HL-60 (cell line): ENCODE data around the gene TTC28.

Source experiments
- CTCF ChIP-seq: IDR thresholded peaks from one replicate; pipeline ENCODE4 v1.5.1; 2011; ENCODE audit warnings: low read length, control low read depth, inconsistent platforms; ENCODE audit not compliant: insufficient read depth
- SPI1 ChIP-seq: IDR thresholded peaks from 2 replicates; pipeline ENCODE4 v1.6.1; 2012; ENCODE audit warnings: low read depth, mild to moderate bottlenecking, borderline replicate concordance

- TF ChIP-seq CTCF (no peak), SPI1 (no peak)
Measured at GRCh38 chr22:28095316-28096095, 584.1 kb downstream of the TTC28 start.
